Measurements from ENCODE around the gene TRPM8. TPM values are rescaled to one million over a fixed set of nuclear protein-coding genes. Genes with fewer than 3 reads are reported as not detected.

The TRPM8 gene
- total and polyA plus RNA-seq, 2 experiments from 2014 or later = 0.16 to 0.33 TPM

- Histone ChIP-seq H3K79me2 (no peaks in the 10 kb centered on the region), H3K4me3 (no peak overlapping the region), H3K9me2 (replicated peaks; ENCODE audit: insufficient read depth) (no peaks in the 10 kb centered on the region), H3K9me3 (ENCODE audit: low read depth) (no peaks in the 10 kb centered on the region), H3K27me3 (no peaks in the 10 kb centered on the region), H3K36me3 (replicated peaks; ENCODE audit: insufficient read depth, low read depth) (no peaks in the 10 kb centered on the region), H3K4me1 (ENCODE audit: insufficient read depth) (no peaks in the 10 kb centered on the region), H3K27ac (no peak overlapping the region), H3K4me2 (no peak overlapping the region), H2AFZ (no peak overlapping the region), H4K20me1 (ENCODE audit: insufficient read depth, poor library complexity, severe bottlenecking) (no peaks in the 10 kb centered on the region)
- TF ChIP-seq EZH2 (IDR thresholded peaks at IDR 0.05; ENCODE audit: borderline replicate concordance) (no peak), EZH2phosphoT487 (IDR thresholded peaks at IDR 0.05; ENCODE audit: low read depth, severe bottlenecking, unreplicated experiment) (no peak), CTCF (IDR thresholded peaks at IDR 0.05; ENCODE audit: poor library complexity) (no peak)
- WGBS (ENCODE audit: low lambda C conversion rate, missing lambda C conversion rate) = 76% methylated on average over 3 of the region's 3 CpGs
- no peak for DNase-seq (ENCODE audit: low spot score)
Measured at GRCh38 chr2:234015861-234016260, 98.7 kb downstream of the TRPM8 start.

- Histone ChIP-seq H3K4me3 (no peak overlapping the region), H3K36me3 (replicated peaks; ENCODE audit: insufficient read depth, low read depth) (no peaks in the 10 kb centered on the region), H3K4me1 (ENCODE audit: insufficient read depth) (no peaks in the 10 kb centered on the region), H3K27me3 (no peaks in the 10 kb centered on the region), H2AFZ (no peak overlapping the region), H3K27ac (no peak overlapping the region), H4K20me1 (ENCODE audit: insufficient read depth, poor library complexity, severe bottlenecking) (no peaks in the 10 kb centered on the region), H3K9me2 (replicated peaks; ENCODE audit: insufficient read depth) (no peaks in the 10 kb centered on the region), H3K4me2 (no peak overlapping the region), H3K79me2 (no peaks in the 10 kb centered on the region), H3K9me3 (ENCODE audit: low read depth) (no peaks in the 10 kb centered on the region)
- TF ChIP-seq EZH2 (IDR thresholded peaks at IDR 0.05; ENCODE audit: borderline replicate concordance) = no peak
- no peak for TF ChIP-seq CTCF (IDR thresholded peaks at IDR 0.05; ENCODE audit: poor library complexity)
- no peak for TF ChIP-seq EZH2phosphoT487 (IDR thresholded peaks at IDR 0.05; ENCODE audit: low read depth, severe bottlenecking, unreplicated experiment)
- no peak for DNase-seq (ENCODE audit: low spot score)
- WGBS (ENCODE audit: low lambda C conversion rate, missing lambda C conversion rate) = 82% methylated on average over 4 of the region's 4 CpGs
Measured at GRCh38 chr2:234019896-234020295, 102.7 kb downstream of the TRPM8 start.

GRCh38 chr2:234020332-234020731, 103.2 kb downstream of the TRPM8 start:
- no peaks in the 10 kb centered on the region for H3K9me3 ChIP-seq (ENCODE audit: low read depth)
- H3K4me3 ChIP-seq = no peak overlapping the region
- DNase-seq (ENCODE audit: low spot score) = no peak
- H2AFZ ChIP-seq = no peak overlapping the region
- no peaks in the 10 kb centered on the region for H3K4me1 ChIP-seq (ENCODE audit: insufficient read depth)
- no peak overlapping the region for H3K4me2 ChIP-seq
- 94% methylated on average over 2 of the region's 2 CpGs for WGBS (ENCODE audit: low lambda C conversion rate, missing lambda C conversion rate)
- TF ChIP-seq CTCF (IDR thresholded peaks at IDR 0.05; ENCODE audit: poor library complexity) = no peak
- H3K79me2 ChIP-seq = no peaks in the 10 kb centered on the region
- H3K36me3 ChIP-seq (replicated peaks; ENCODE audit: insufficient read depth, low read depth) = no peaks in the 10 kb centered on the region
- no peak overlapping the region for H3K27ac ChIP-seq
- no peaks in the 10 kb centered on the region for H3K9me2 ChIP-seq (replicated peaks; ENCODE audit: insufficient read depth)
- no peaks in the 10 kb centered on the region for H4K20me1 ChIP-seq (ENCODE audit: insufficient read depth, poor library complexity, severe bottlenecking)
- H3K27me3 ChIP-seq = no peaks in the 10 kb centered on the region

GRCh38 chr2:234022424-234022823, 105.3 kb downstream of the TRPM8 start:
- no peaks in the 10 kb centered on the region for H3K36me3 ChIP-seq (replicated peaks; ENCODE audit: insufficient read depth, low read depth)
- TF ChIP-seq EZH2 (IDR thresholded peaks at IDR 0.05; ENCODE audit: borderline replicate concordance) = no peak
- TF ChIP-seq CTCF (IDR thresholded peaks at IDR 0.05; ENCODE audit: poor library complexity) = no peak
- TF ChIP-seq EZH2phosphoT487 (IDR thresholded peaks at IDR 0.05; ENCODE audit: low read depth, severe bottlenecking, unreplicated experiment) = no peak
- no peak overlapping the region for H3K27ac ChIP-seq
- no peak for DNase-seq (ENCODE audit: low spot score)
- H3K4me3 ChIP-seq = no peak overlapping the region
- no peaks in the 10 kb centered on the region for H3K9me3 ChIP-seq (ENCODE audit: low read depth)
- H3K79me2 ChIP-seq = no peaks in the 10 kb centered on the region
- H3K27me3 ChIP-seq = no peaks in the 10 kb centered on the region
- 88% methylated on average over 1 of the region's 1 CpG for WGBS (ENCODE audit: low lambda C conversion rate, missing lambda C conversion rate)
- H2AFZ ChIP-seq = no peak overlapping the region
- H3K9me2 ChIP-seq (replicated peaks; ENCODE audit: insufficient read depth) = no peaks in the 10 kb centered on the region
- H3K4me2 ChIP-seq = no peak overlapping the region
- no peaks in the 10 kb centered on the region for H4K20me1 ChIP-seq (ENCODE audit: insufficient read depth, poor library complexity, severe bottlenecking)
- no peaks in the 10 kb centered on the region for H3K4me1 ChIP-seq (ENCODE audit: insufficient read depth)
